HEK293T (cell line): Measurements from ENCODE around the gene UGT1A7.

Experiments
- CTCF ChIA-PET: fragments of 350-600 bp; formaldehyde crosslinking; extraction: SDS; loops from one replicate; lab custom pipeline; 2021; ENCODE audit warnings: antibody characterized with exemption, inconsistent platforms; lab: Yijun Ruan, JAX
- POLR2A ChIA-PET: fragments of 350-600 bp; formaldehyde crosslinking; extraction: SDS; loops from one replicate; lab custom pipeline; 2020; ENCODE audit warnings: antibody characterized with exemption, inconsistent platforms; lab: Yijun Ruan, JAX
- DNase-seq: peaks from one replicate; pipeline ENCODE4 v3.0.0; 2012; ENCODE audit warnings: mixed read lengths; ENCODE audit errors: extremely low spot score
- ARNT ChIP-seq: fragments of 450-650 bp; IDR thresholded peaks from 2 replicates; pipeline ENCODE4 v1.6.1; 2017; ENCODE audit warnings: mild to moderate bottlenecking
- BHLHE40 ChIP-seq: fragments of 450-650 bp; IDR thresholded peaks from 2 replicates; pipeline ENCODE4 v1.6.1; 2016; ENCODE audit warnings: mild to moderate bottlenecking, moderate library complexity, borderline replicate concordance
- CTBP1 ChIP-seq: fragments of 450-650 bp; IDR thresholded peaks from 2 replicates; pipeline ENCODE4 v1.6.1; 2016; ENCODE audit warnings: borderline replicate concordance
- ELF4 ChIP-seq: fragments of 450-650 bp; IDR thresholded peaks from 2 replicates; pipeline ENCODE4 v1.6.1; 2017; ENCODE audit warnings: antibody characterized with exemption
- FOXA1 ChIP-seq: fragments of 450-650 bp; IDR thresholded peaks from 2 replicates; pipeline ENCODE4 v1.6.1; 2016; ENCODE audit warnings: mild to moderate bottlenecking
- FOXK2 ChIP-seq: fragments of 450-650 bp; IDR thresholded peaks from 2 replicates; pipeline ENCODE4 v1.6.1; 2016; ENCODE audit warnings: mild to moderate bottlenecking
- FOXM1 ChIP-seq: fragments of 450-650 bp; IDR thresholded peaks from 2 replicates; pipeline ENCODE4 v1.6.1; 2017; ENCODE audit warnings: mild to moderate bottlenecking, borderline replicate concordance
- HDGF ChIP-seq: fragments of 450-650 bp; IDR thresholded peaks from 2 replicates; pipeline ENCODE4 v1.6.1; 2017; ENCODE audit warnings: antibody characterized with exemption, borderline replicate concordance
- L3MBTL2 ChIP-seq: fragments of 450-650 bp; conservative IDR thresholded peaks from 2 replicates; pipeline ENCODE4 v1.6.1; 2016; ENCODE audit warnings: mild to moderate bottlenecking
- LEF1 ChIP-seq: fragments of 450-650 bp; IDR thresholded peaks from 2 replicates; pipeline ENCODE4 v1.6.1; 2017; ENCODE audit warnings: mild to moderate bottlenecking, borderline replicate concordance
- NFRKB ChIP-seq: fragments of 450-650 bp; IDR thresholded peaks from 2 replicates; pipeline ENCODE4 v1.6.1; 2016; ENCODE audit warnings: mild to moderate bottlenecking, moderate library complexity
- PKNOX1 ChIP-seq: fragments of 450-650 bp; IDR thresholded peaks from 2 replicates; pipeline ENCODE4 v1.6.1; 2016
- SP1 ChIP-seq: fragments of 450-650 bp; IDR thresholded peaks from 2 replicates; pipeline ENCODE4 v1.6.1; 2017
- SUZ12 ChIP-seq: fragments of 450-650 bp; IDR thresholded peaks from 2 replicates; pipeline ENCODE4 v1.6.1; 2016; ENCODE audit warnings: mild to moderate bottlenecking
- TARDBP ChIP-seq: fragments of 450-650 bp; IDR thresholded peaks from 2 replicates; pipeline ENCODE4 v1.6.1; 2016
- ZNF384 ChIP-seq: fragments of 450-650 bp; IDR thresholded peaks from 2 replicates; pipeline ENCODE4 v1.6.1; 2016

UGT1A7 gene

GRCh38 chr2:233708942-233709341, 27.2 kb downstream of the UGT1A7 start:
- POLR2A ChIA-PET: no interaction called here
- DNase-seq: no peak
- TF ChIP-seq TARDBP: no peak
- TF ChIP-seq NFRKB: no peak
- TF ChIP-seq BHLHE40: no peak
- TF ChIP-seq SUZ12: no peak
- TF ChIP-seq FOXM1: no peak
- TF ChIP-seq PKNOX1: no peak
- no peak for TF ChIP-seq L3MBTL2
- no peak for TF ChIP-seq ELF4
- CTCF ChIA-PET: interaction anchor here (0.6 kb wide), 1 partner anchor 1971 kb away, joined by 3 read pairs; no protein-coding TSS in a partner anchor

- peak; percentile 65 for DNase-seq
- ChIA-PET CTCF (interaction anchor here (1.0 kb wide), 1 partner anchor 10 kb away, joined by 3 read pairs; no protein-coding TSS in a partner anchor), POLR2A (no interaction called here)
- no peak for TF ChIP-seq FOXA1
- no peak for TF ChIP-seq BHLHE40
- TF ChIP-seq NFRKB: no peak
- TF ChIP-seq SP1: no peak
- no peak for TF ChIP-seq SUZ12
- no peak for TF ChIP-seq HDGF
Measured at GRCh38 chr2:233711312-233712008, 29.8 kb downstream of the UGT1A7 start.

- CTCF ChIA-PET: no interaction called here
- POLR2A ChIA-PET: no interaction called here
- TF ChIP-seq BHLHE40 (no peak), FOXM1 (no peak)
- no peak for DNase-seq
Measured at GRCh38 chr2:233712611-233713261, 31.0 kb downstream of the UGT1A7 start, which contains the start of gene UGT1A5. TSS of gene UGT1A5 (plus strand) at chr2:233712907. CDS start at chr2:233712992, 85 bp downstream.

GRCh38 chr2:233713262-233713615, 31.5 kb downstream of the UGT1A7 start:
- ChIA-PET CTCF (no interaction called here), POLR2A (no interaction called here)
- TF ChIP-seq HDGF (no peak), LEF1 (no peak), FOXA1 (no peak), SUZ12 (no peak), L3MBTL2 (no peak), FOXK2 (no peak), PKNOX1 (no peak), FOXM1 (no peak), SP1 (no peak), TARDBP (no peak), ZNF384 (no peak), NFRKB (no peak), CTBP1 (no peak), ELF4 (no peak), ARNT (no peak), BHLHE40 (no peak)
- no peak for DNase-seq

GRCh38 chr2:233714121-233714520, 32.4 kb downstream of the UGT1A7 start:
- TF ChIP-seq NFRKB (no peak), SP1 (no peak), FOXM1 (no peak), PKNOX1 (no peak), ELF4 (no peak), ARNT (no peak), LEF1 (no peak), ZNF384 (no peak), SUZ12 (no peak), FOXK2 (no peak), FOXA1 (no peak), L3MBTL2 (no peak), CTBP1 (no peak), BHLHE40 (no peak), TARDBP (no peak), HDGF (no peak)
- CTCF ChIA-PET: no interaction called here

GRCh38 chr2:233718552-233718951, 36.9 kb downstream of the UGT1A7 start, which contains the start of gene UGT1A4:
TSS of gene UGT1A4 (plus strand) at chr2:233718736. CDS start at chr2:233718821, 85 bp downstream.
- no peak for TF ChIP-seq ELF4
- no peak for TF ChIP-seq TARDBP
- TF ChIP-seq NFRKB: no peak
- no peak for TF ChIP-seq ZNF384
- no peak for TF ChIP-seq FOXM1
- TF ChIP-seq CTBP1: no peak
- TF ChIP-seq LEF1: no peak
- TF ChIP-seq FOXK2: no peak
- TF ChIP-seq BHLHE40: no peak
- no peak for TF ChIP-seq SUZ12
- TF ChIP-seq ARNT: no peak
- TF ChIP-seq SP1: no peak
- no peak for TF ChIP-seq PKNOX1
- ChIA-PET POLR2A (no interaction called here), CTCF (no interaction called here)
- no peak for DNase-seq

More at GRCh38 chr2:233714121-233714520, 32.4 kb downstream of the UGT1A7 start:
- DNase-seq: no peak
- POLR2A ChIA-PET: no interaction called here
